CD4-positive, alpha-beta memory T cell (primary cell): Measurements from ENCODE around the gene CPNE8. TPM values are rescaled to one million over a fixed set of nuclear protein-coding genes. Genes with fewer than 3 reads are reported as not detected.
A peak's percentile ranks its signal among the peaks of the same experiment; 100 is the strongest.

ENCODE experiments used
- CTCF ChIA-PET: fragments of 350-600 bp; sonication (Branson Sonifier 250); formaldehyde crosslinking; loops from one replicate; lab custom pipeline; 2021; ENCODE audit warnings: inconsistent platforms; ENCODE audit not compliant: partially characterized antibody; lab: Charles Lee
- POLR2A ChIA-PET: fragments of 350-600 bp; sonication (Branson Sonifier 250); formaldehyde crosslinking; loops from one replicate; lab custom pipeline; 2021; ENCODE audit not compliant: partially characterized antibody; lab: Charles Lee
- DNase-seq, 5 donors: peaks; one replicate each; pipeline versions ENCODE4 v3.0.0 to v3.0.0-alpha.2; 2020 to 2022; ENCODE audit warnings: mixed read lengths in 1 of 5
- H3K27ac ChIP-seq: one replicate; pipeline ENCODE4 v1.7.0; 2013; ENCODE audit warnings: low read depth, low read length
- H3K27me3 ChIP-seq: 2 replicates; pipeline ENCODE4 v1.7.0; 2013; ENCODE audit warnings: mild to moderate bottlenecking, low read length, moderate library complexity; ENCODE audit not compliant: insufficient read depth
- H3K36me3 ChIP-seq: 2 replicates; pipeline ENCODE4 v1.7.0; 2013; ENCODE audit warnings: mild to moderate bottlenecking, low read length, moderate library complexity; ENCODE audit not compliant: insufficient read depth
- H3K4me1 ChIP-seq: 2 replicates; pipeline ENCODE4 v1.7.0; 2013; ENCODE audit warnings: mild to moderate bottlenecking, low read length, moderate library complexity; ENCODE audit not compliant: insufficient read depth
- H3K4me3 ChIP-seq, 2 donors: one replicate each; pipeline ENCODE4 v1.7.0; 2013; ENCODE audit warnings: low read length in 2 of 2, mild to moderate bottlenecking in 1 of 2
- H3K9me3 ChIP-seq, 2 donors: one replicate each; pipeline ENCODE4 v1.7.0; 2013; ENCODE audit warnings: low read length in 2 of 2, control low read depth in 1 of 2; ENCODE audit not compliant: control insufficient read depth in 1 of 2
- H3K27ac Mint-ChIP-seq, 7 donors: one replicate each; pipeline ENCODE4 v1.8.0; 2020 to 2021; ENCODE audit warnings: mixed read lengths in 7 of 7, mild to moderate bottlenecking in 6 of 7, inconsistent platforms in 3 of 7, moderate library complexity in 3 of 7
- H3K27me3 Mint-ChIP-seq, 2 donors: one replicate each; pipeline ENCODE4 v1.8.0; 2020 to 2021; ENCODE audit warnings: mixed read lengths in 2 of 2
- H3K36me3 Mint-ChIP-seq, 2 donors: one replicate each; pipeline ENCODE4 v1.8.0; 2020 to 2021; ENCODE audit warnings: mixed read lengths in 2 of 2, inconsistent platforms in 1 of 2, mild to moderate bottlenecking in 1 of 2
- H3K4me1 Mint-ChIP-seq, 4 donors: one replicate each; pipeline ENCODE4 v1.8.0; 2020 to 2021; ENCODE audit warnings: mixed read lengths in 4 of 4, mild to moderate bottlenecking in 1 of 4
- H3K4me3 Mint-ChIP-seq, 8 donors: one replicate each; pipeline ENCODE4 v1.8.0; 2020 to 2021; ENCODE audit warnings: mixed read lengths in 8 of 8, mild to moderate bottlenecking in 7 of 8, moderate library complexity in 6 of 8, inconsistent platforms in 3 of 8
- H3K9me3 Mint-ChIP-seq, 8 donors: one replicate each; pipeline ENCODE4 v1.8.0; 2020 to 2021; ENCODE audit warnings: mixed read lengths in 8 of 8, mild to moderate bottlenecking in 5 of 8, inconsistent platforms in 3 of 8, moderate library complexity in 1 of 8
- intact Hi-C: fragments of 100-400 bp; cut with micrococcal nuclease; formaldehyde crosslinking; loops from one replicate; pipeline ENCODE4 v1.15.1; 2023
- polyA plus RNA-seq, 2 donors: library from polyadenylated mRNA; unstranded; fragments of 300-500 nt; fragmentation: Illumina TruSeq; gene quantifications; one replicate each; pipeline ENCODE4 v1.2.3, GENCODE V29; 2021
- total RNA-seq, 2 experiments: library from RNA; stranded (reverse); gene quantifications; one replicate each; pipeline ENCODE4 v1.2.3, GENCODE V29; 2021

The CPNE8 gene
- total and polyA plus RNA-seq, 4 experiments from 2014 or later, result 1.2 to 5.1 (median 2.9) TPM

DNA sequence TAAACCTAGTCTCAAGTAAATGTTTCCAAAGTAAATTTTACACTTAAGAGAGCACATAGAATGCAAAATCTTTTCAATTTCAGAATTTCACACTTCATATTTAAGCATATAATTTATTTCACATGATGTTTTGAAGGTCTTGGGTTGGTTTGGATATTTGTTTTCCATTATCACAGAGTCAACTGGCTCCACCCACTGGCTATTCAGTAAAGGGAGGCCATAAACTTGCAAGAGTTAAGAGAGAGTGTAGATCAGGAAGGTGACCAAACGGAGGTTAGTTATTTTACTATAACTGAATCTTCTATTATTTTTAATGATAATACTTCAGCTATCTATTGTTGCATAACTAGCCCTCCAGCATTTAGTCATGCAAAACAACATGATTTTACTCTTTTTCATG lies 6.2 kb upstream of the CPNE8 start:
- POLR2A ChIA-PET, result no interaction called here
- intact Hi-C loops, result no loop called here

DNA sequence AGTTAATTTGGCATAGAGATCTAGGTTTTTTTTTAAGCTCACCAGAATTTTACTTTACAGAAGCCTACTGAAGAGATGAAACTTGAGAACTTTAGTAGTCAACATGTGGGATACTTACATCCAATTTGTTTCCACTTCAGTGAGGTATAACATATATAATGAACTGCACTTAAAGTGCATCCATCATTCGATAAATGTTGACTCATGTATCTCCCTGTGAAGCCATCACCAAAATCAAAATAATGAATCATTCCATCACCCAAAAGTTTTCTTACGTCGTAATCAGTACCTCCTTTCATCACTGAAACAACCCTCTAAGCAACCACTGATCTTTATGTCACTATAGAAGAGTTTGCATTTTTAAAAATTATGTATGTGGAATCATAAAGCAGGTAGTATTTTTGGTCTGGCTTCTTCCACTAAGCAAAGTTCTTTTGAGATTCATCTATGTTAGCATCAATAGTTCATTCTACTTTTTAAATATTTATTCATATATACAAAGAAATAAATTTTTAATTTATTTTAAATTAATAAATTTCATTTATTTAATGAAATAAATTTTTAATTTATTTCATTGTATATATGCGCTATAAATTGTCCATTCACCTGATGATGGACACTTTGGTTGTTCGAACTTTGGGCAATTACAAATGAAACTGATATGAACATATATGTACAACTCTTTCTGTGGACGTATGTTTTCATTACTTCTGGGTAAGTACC lies 2.0 kb upstream of the CPNE8 start:
- peaks cover 13 to 28% (median 23%) of the 10 kb centered on the region in 4 donors for H3K4me1 Mint-ChIP-seq
- ChIA-PET CTCF (interaction anchor here (0.8 to 3.0 kb wide), 12 partner anchors 12 to 765 kb away, joined by 3 to 29 read pairs (median 4); no protein-coding TSS in a partner anchor), POLR2A (interaction anchor here (2.2 kb wide), 1 partner anchor 136 kb away, joined by 7 read pairs; no protein-coding TSS in a partner anchor)
- H3K36me3 Mint-ChIP-seq, result peaks cover 0 to 7% of the 10 kb centered on the region in 2 donors
- Histone ChIP-seq H3K36me3 (no peaks in the 10 kb centered on the region), H3K27ac (no peak overlapping the region), H3K4me1 (peaks cover 21% of the 10 kb centered on the region), H3K9me3 (no peaks in the 10 kb centered on the region), H3K4me3 (peak overlapping the region in 1 of 2 donors; percentile 86), H3K27me3 (no peaks in the 10 kb centered on the region)
- peak overlapping the region in 4 of 7 donors; percentile 42 to 73 (median 66) for H3K27ac Mint-ChIP-seq
- H3K9me3 Mint-ChIP-seq, result peaks cover 0 to 7% (median 0%) of the 10 kb centered on the region in 8 donors
- intact Hi-C loops, result loop anchor here (5.0 kb wide), 1 partner anchor 195 kb away; no protein-coding TSS in a partner anchor
- no peak for DNase-seq
- peaks cover 2 to 11% of the 10 kb centered on the region in 2 donors for H3K27me3 Mint-ChIP-seq
- peak overlapping the region; percentile 80 to 97 (median 96) for H3K4me3 Mint-ChIP-seq

More for the DNA sequence above, 6.2 kb upstream of the CPNE8 start:
- Mint-ChIP-seq H3K27ac (no peak overlapping the region), H3K4me3 (no peak overlapping the region), H3K27me3 (peaks cover 2 to 9% of the 10 kb centered on the region in 2 donors), H3K36me3 (peaks cover 0 to 3% of the 10 kb centered on the region in 2 donors), H3K4me1 (peaks cover 2 to 7% (median 7%) of the 10 kb centered on the region in 4 donors), H3K9me3 (peaks cover 0 to 3% (median 0%) of the 10 kb centered on the region in 8 donors)
- no peak overlapping the region for H3K4me3 ChIP-seq
- peaks cover 7% of the 10 kb centered on the region for H3K4me1 ChIP-seq
- H3K36me3 ChIP-seq, result no peaks in the 10 kb centered on the region
- CTCF ChIA-PET, result interaction anchor here (1.5 kb wide), 1 partner anchor 9 kb away, joined by 7 read pairs; no protein-coding TSS in a partner anchor
- no peak for DNase-seq
- no peaks in the 10 kb centered on the region for H3K9me3 ChIP-seq
- H3K27me3 ChIP-seq, result no peaks in the 10 kb centered on the region
- H3K27ac ChIP-seq, result no peak overlapping the region

DNA sequence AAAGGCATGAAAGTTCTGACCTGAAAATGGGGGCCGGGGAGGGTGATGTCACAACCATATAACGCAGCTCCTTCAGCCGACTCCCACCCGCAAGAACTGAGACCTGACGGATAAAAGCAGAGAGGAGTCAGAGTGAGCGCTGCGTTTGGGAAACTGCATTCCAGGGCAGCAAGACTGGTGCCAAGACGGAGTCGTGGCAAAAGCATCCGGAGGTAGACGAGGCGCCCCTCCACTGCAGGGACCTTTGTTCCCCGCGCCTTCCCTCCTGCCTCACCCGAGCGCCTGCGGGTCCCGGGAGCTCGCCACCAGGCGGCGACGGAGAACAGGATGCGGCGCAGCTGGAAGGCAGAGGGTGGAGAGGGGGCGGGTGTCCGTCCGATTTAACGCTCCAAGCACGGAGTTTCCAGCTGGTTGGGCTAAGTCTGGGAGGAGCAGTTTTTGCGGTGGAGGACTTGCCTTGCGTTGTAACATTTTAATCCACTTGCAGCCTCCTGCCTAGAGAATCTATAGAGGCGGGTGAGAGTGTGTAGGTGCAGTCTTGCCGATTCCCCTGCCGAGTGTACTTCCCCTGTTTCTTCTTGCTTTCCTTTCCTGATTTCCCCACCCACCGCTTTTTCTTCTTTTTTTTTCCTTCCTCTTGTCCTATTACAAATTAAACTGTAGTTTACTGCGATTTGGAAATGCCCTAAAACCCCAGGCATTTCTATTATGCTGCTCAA lies 1.2 kb upstream of the CPNE8 start:
- Histone ChIP-seq H3K27me3 (no peaks in the 10 kb centered on the region), H3K4me3 (peak overlapping the region; percentile 61 to 86), H3K9me3 (no peaks in the 10 kb centered on the region), H3K36me3 (no peaks in the 10 kb centered on the region), H3K4me1 (peaks cover 21% of the 10 kb centered on the region), H3K27ac (no peak overlapping the region)
- ChIA-PET POLR2A (interaction anchor here (1.9 to 2.2 kb wide), 2 partner anchors 135 to 590 kb away, joined by 6 to 7 read pairs; partner anchors contain the start of gene ALG10B), CTCF (interaction anchor here (0.8 to 3.0 kb wide), 21 partner anchors 8 to 769 kb away, joined by 3 to 29 read pairs (median 4); partner anchors contain the start of gene ALG10B)
- Mint-ChIP-seq H3K4me3 (peak overlapping the region; percentile 91 to 97 (median 96)), H3K27me3 (peaks cover 2 to 11% of the 10 kb centered on the region in 2 donors), H3K36me3 (peaks cover 0 to 7% of the 10 kb centered on the region in 2 donors), H3K27ac (peak overlapping the region; percentile 19 to 87 (median 77)), H3K4me1 (peaks cover 13 to 33% (median 24%) of the 10 kb centered on the region in 4 donors), H3K9me3 (peaks cover 0 to 7% (median 0%) of the 10 kb centered on the region in 8 donors)
- peak; percentile 47 to 63 (median 59) for DNase-seq
- intact Hi-C loops, result loop anchor here (5.0 kb wide), 1 partner anchor 196 kb away; no protein-coding TSS in a partner anchor

DNA sequence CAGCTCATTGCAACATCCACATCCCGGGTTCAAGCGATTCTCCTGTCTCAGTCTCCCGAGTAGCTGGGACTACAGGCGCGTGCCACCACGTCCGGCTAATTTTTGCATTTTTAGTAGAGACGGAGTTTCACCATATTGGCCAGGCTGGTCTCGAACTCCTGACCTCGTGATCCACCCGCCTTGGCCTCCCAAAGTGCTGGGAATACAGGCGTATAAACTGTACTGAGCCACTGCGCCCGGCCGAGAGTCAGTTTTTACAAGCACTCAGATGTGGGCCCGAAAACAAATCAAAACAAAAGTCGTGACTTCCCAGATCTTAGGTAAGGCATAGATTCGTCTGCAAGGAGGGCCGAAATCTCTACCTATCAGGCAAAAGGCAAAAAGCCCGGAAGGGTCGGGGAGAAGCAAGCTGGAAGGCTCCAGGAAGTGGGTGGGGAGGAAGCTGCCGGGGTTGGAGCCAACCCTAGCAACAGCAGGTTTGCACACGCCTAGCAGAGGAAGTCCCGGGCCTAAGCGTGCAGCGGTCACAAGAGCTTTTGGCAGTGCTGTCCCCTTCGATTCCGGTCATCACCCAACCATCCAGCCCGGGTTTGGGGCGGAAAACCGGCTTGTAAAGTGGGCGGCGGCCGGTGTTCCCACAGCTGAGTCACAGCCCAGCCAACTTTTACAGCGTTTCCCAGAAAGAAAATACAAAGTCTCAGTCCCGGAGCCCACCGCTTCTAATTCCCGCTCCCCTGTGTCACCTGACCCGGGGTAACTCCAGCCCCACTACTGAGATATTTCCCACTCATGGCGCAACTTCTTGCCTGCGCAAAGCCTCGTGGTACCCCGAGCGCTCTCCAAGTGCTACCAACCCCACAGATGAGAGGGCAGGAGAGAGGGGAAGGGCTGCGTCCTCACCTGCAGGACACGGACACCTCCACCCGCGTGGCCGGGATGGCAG lies 583 bp downstream of the CPNE8 start:
- Histone ChIP-seq H3K4me3 (peak overlapping the region; percentile 61 to 86), H3K9me3 (no peaks in the 10 kb centered on the region), H3K27ac (peak overlapping the region; percentile 48), H3K27me3 (no peaks in the 10 kb centered on the region), H3K36me3 (no peaks in the 10 kb centered on the region), H3K4me1 (peaks cover 21% of the 10 kb centered on the region)
- CTCF ChIA-PET, result interaction anchor here (1.1 to 3.0 kb wide), 2 partner anchors 9 to 17 kb away, joined by 3 to 29 read pairs; no protein-coding TSS in a partner anchor
- DNase-seq, result peak; percentile 39 to 62 (median 47)
- Mint-ChIP-seq H3K4me3 (peak overlapping the region; percentile 91 to 97 (median 96)), H3K4me1 (peaks cover 15 to 35% (median 27%) of the 10 kb centered on the region in 4 donors), H3K27me3 (peaks cover 2 to 11% of the 10 kb centered on the region in 2 donors), H3K9me3 (peaks cover 0 to 7% (median 0%) of the 10 kb centered on the region in 8 donors), H3K36me3 (peaks cover 0 to 7% of the 10 kb centered on the region in 2 donors), H3K27ac (peak overlapping the region; percentile 82 to 96 (median 91))
- POLR2A ChIA-PET, result interaction anchor here (1.9 to 2.2 kb wide), 2 partner anchors 133 to 588 kb away, joined by 6 to 7 read pairs; partner anchors contain the start of gene ALG10B
- intact Hi-C loops, result loop anchor here (2.0 to 5.0 kb wide), 2 partner anchors 197 to 588 kb away; partner anchors contain the start of gene ALG10B

DNA sequence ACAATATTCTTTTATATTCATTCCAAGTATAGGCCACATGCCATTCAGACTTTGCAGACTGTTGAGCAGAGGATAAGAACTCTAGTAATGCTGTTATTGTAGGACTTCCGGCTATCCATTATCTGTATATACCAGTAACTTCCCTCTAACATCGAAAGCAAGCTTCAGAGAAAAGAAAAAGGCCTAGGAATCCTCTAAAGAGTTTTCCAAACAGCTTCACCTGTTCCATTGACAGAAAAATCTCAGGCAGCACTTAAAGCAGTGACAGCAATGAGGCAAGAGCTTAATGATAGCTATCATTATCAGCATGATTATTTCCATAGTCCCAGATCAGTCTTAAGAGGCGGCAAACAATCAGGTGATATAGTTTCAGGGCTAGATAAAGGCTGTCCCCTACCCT lies 1.8 kb downstream of the CPNE8 start:
- Mint-ChIP-seq H3K27me3 (peaks cover 2 to 11% of the 10 kb centered on the region in 2 donors), H3K27ac (peak overlapping the region in 5 of 7 donors; percentile 2 to 80 (median 30)), H3K9me3 (peaks cover 0 to 7% (median 0%) of the 10 kb centered on the region in 8 donors), H3K4me1 (peaks cover 15 to 39% (median 27%) of the 10 kb centered on the region in 4 donors), H3K4me3 (peak overlapping the region in 6 of 8 donors; percentile 5 to 96 (median 95)), H3K36me3 (peaks cover 0 to 7% of the 10 kb centered on the region in 2 donors)
- H3K36me3 ChIP-seq, result no peaks in the 10 kb centered on the region
- no peaks in the 10 kb centered on the region for H3K27me3 ChIP-seq
- CTCF ChIA-PET, result interaction anchor here (1.1 to 1.2 kb wide), 2 partner anchors 8 to 18 kb away, joined by 3 to 4 read pairs; no protein-coding TSS in a partner anchor
- intact Hi-C loops, result no loop called here
- H3K9me3 ChIP-seq, result no peaks in the 10 kb centered on the region
- no peak overlapping the region for H3K4me3 ChIP-seq
- peaks cover 21% of the 10 kb centered on the region for H3K4me1 ChIP-seq
- no peak for DNase-seq
- H3K27ac ChIP-seq, result no peak overlapping the region
- POLR2A ChIA-PET, result interaction anchor here (0.7 kb wide), 1 partner anchor 9 kb away, joined by 4 read pairs; no protein-coding TSS in a partner anchor
